GM12878 (cell line): ENCODE measurements around the gene PTPN20. TPM values are rescaled to one million over a fixed set of nuclear protein-coding genes. Genes with fewer than 3 reads are reported as not detected.
"Not testable (repeated sequence)": the region's sequence is repeated elsewhere in the genome, so short reads cannot be mapped to it uniquely, and the experiment has no call there.

Source experiments
- ATAC-seq: fragments of 200-7000 bp; cut with Tn5 transposase; 3 replicates; pipeline ENCODE4 v1.9.1; 2020; ENCODE audit warnings: mild to moderate bottlenecking, moderate library complexity
- Bru-seq: library from RNA; stranded (reverse); fragments of 400-500 nt; gene quantifications from one replicate; lab custom pipeline; 2021; lab: Mats Ljungman, UMichigan
- BruChase-seq, 2 experiments: library from RNA; stranded (reverse); fragments of 400-500 nt; gene quantifications; one replicate each; lab custom pipeline; 2021; lab: Mats Ljungman, UMichigan
- BruUV-seq: library from RNA; stranded (reverse); fragments of 400-500 nt; replicated peaks from 2 replicates; lab custom pipeline; 2021; lab: Mats Ljungman, UMichigan
- CTCF ChIA-PET: fragments of 300-600 bp; sonication (Branson Sonifier 250); formaldehyde crosslinking; extraction: SDS; loops from one replicate; lab custom pipeline; 2021; ENCODE audit warnings: inconsistent platforms; lab: Yijun Ruan, JAX
- POLR2A ChIA-PET: fragments of 350-600 bp; formaldehyde crosslinking; extraction: SDS; loops from one replicate; lab custom pipeline; 2021; ENCODE audit warnings: inconsistent platforms; lab: Charles Lee
- RAD21 ChIA-PET: fragments of 300-600 bp; sonication (Branson Sonifier 250); formaldehyde crosslinking; loops from one replicate; lab custom pipeline; 2023; ENCODE audit warnings: antibody characterized with exemption; ENCODE audit not compliant: unreplicated experiment; lab: Charles Lee
- SMC1A ChIA-PET: fragments of 300-600 bp; sonication (Branson Sonifier 250); formaldehyde crosslinking; loops from one replicate; lab custom pipeline; 2023; ENCODE audit not compliant: unreplicated experiment, uncharacterized antibody; lab: Charles Lee
- DNase-seq: peaks from one replicate; pipeline ENCODE4 v3.0.0-alpha.2; 2011; ENCODE audit warnings: low read depth, low spot score
- FAIRE-seq: peaks from 3 replicates; lab custom pipeline; 2011; peaks lifted over from hg19 to GRCh38; lab: Jason Lieb, UNC
- H2AFZ ChIP-seq: 2 replicates; pipeline ENCODE4 v1.6.0; 2011; ENCODE audit warnings: low read depth, low read length, control low read depth; ENCODE audit not compliant: control insufficient read depth
- H3K27ac ChIP-seq: 2 replicates; pipeline ENCODE4 v1.5.1; 2011; ENCODE audit warnings: control low read depth; ENCODE audit not compliant: control insufficient read depth, insufficient read depth
- H3K27me3 ChIP-seq, 2 experiments: replicated peaks in 1 of 2; 2 replicates each; pipeline versions ENCODE4 v1.6.0 to v1.6.1; 2011; ENCODE audit warnings: low read length in 1 of 2; ENCODE audit not compliant: control insufficient read depth in 2 of 2, insufficient read depth in 2 of 2
- H3K36me3 ChIP-seq, 2 experiments: 2 replicates each; pipeline ENCODE4 v1.5.1; 2011; ENCODE audit warnings: low read length in 1 of 2; ENCODE audit not compliant: control insufficient read depth in 2 of 2, insufficient read depth in 2 of 2
- H3K4me1 ChIP-seq: 2 replicates; pipeline ENCODE4 v1.6.1; 2011; ENCODE audit warnings: mild to moderate bottlenecking, low read length, moderate library complexity, mixed read lengths; ENCODE audit not compliant: control insufficient read depth, insufficient read depth
- H3K4me2 ChIP-seq: 2 replicates; pipeline ENCODE4 v1.6.0; 2011; ENCODE audit warnings: control low read depth; ENCODE audit not compliant: control insufficient read depth, insufficient read depth
- H3K4me3 ChIP-seq: fragments of 200-600 bp; sonication (generic); 2 replicates; pipeline ENCODE4 v1.5.1; 2016
- H3K79me2 ChIP-seq: 2 replicates; pipeline ENCODE4 v1.6.0; 2011; ENCODE audit warnings: low read length; ENCODE audit not compliant: control insufficient read depth, insufficient read depth
- H3K9ac ChIP-seq: 2 replicates; pipeline ENCODE4 v1.8.0; 2011; ENCODE audit warnings: low read length, control low read depth, mixed read lengths; ENCODE audit not compliant: control insufficient read depth, insufficient read depth
- H3K9me3 ChIP-seq: replicated peaks from 3 replicates; pipeline ENCODE4 v1.5.1; 2011; ENCODE audit warnings: mild to moderate bottlenecking, low read length; ENCODE audit not compliant: control insufficient read depth, insufficient read depth
- H4K20me1 ChIP-seq: 2 replicates; pipeline ENCODE4 v1.6.0; 2011; ENCODE audit not compliant: control insufficient read depth, insufficient read depth
- WGBS: methylation state at CpG from one replicate; pipeline ENCODE4 v1.1.6; 2016; ENCODE audit warnings: low lambda C conversion rate; ENCODE audit not compliant: insufficient replicate concordance, insufficient coverage; ENCODE audit errors: missing lambda C conversion rate; 5-methylcytosine and 5-hydroxymethylcytosine counted together
- in situ Hi-C: fragments of 300-500 bp; cut with MboI; formaldehyde crosslinking; loops from 9 replicates; pipeline ENCODE4 v1.14.3; 2018; ENCODE audit warnings: mixed read lengths
- intact Hi-C: fragments of 100-400 bp; cut with micrococcal nuclease; formaldehyde crosslinking; loops from one replicate; pipeline ENCODE4 v1.14.2; 2022; ENCODE audit not compliant: unreplicated experiment
- long read RNA-seq, 2 experiments: library from polyadenylated mRNA; unstranded; transcript quantifications; one replicate each; pipeline ENCODE4 v2.0.0, GENCODE V29; 2019 to 2020
- polyA minus RNA-seq, 3 experiments: library from RNA; depleted of rRNA, polyadenylated mRNA; stranded (reverse); fragments of >200 nt; gene quantifications; 2 replicates each; pipeline ENCODE4 v1.2.3, GENCODE V29; 2011
- polyA plus RNA-seq, 11 experiments: library from polyadenylated mRNA; depleted of rRNA in 4 of 11; unstranded in 6 of 11; stranded (reverse) in 5 of 11; fragments of >200 nt; fragmentation: Nextera tagmentation in 4 of 11; fragmentation: Illumina TruSeq in 1 of 11; extraction: Ambion mirVana in 4 of 11; extraction: Trizol in 1 of 11; gene quantifications; 1 replicate in 1 of 11; 2 replicates in 10 of 11; pipeline versions ENCODE4 v1.2.1 to v1.2.3, GENCODE V29; 2011 to 2016; ENCODE audit warnings: inconsistent platforms in 2 of 11, missing spikeins in 2 of 11, low read depth in 1 of 11
- total RNA-seq, 4 experiments: library from RNA; depleted of rRNA in 3 of 4; stranded (reverse); fragments of >200 nt in 3 of 4; fragmentation: Illumina TruSeq in 1 of 4; extraction: Trizol in 1 of 4; gene quantifications; 2 replicates each; pipeline versions ENCODE4 v1.2.1 to v1.2.3, GENCODE V29; 2013 to 2021

Gene PTPN20
- total RNA-seq (2013; cell fraction: nucleolus; rRNA removed) = 3.9 and 4.8 TPM in 2 replicates
- 0.05 TPM in 1 of 2 replicates, not detected in the other for total RNA-seq (2014; rRNA removed)
- total RNA-seq (2014; rRNA removed; fragmentation: Illumina TruSeq; extraction: Trizol) = not detected in 2 replicates
- total RNA-seq (2021) = 0.26 TPM in 1 of 2 replicates, not detected in the other
- not detected for polyA plus RNA-seq (2011; ENCODE audit: low read depth)
- polyA plus RNA-seq (2011; rRNA removed) = 3.4 and 3.9 TPM in 2 replicates
- 0.87 and 0.95 TPM in 2 replicates for polyA plus RNA-seq (2011; cell fraction: cytosol; rRNA removed)
- 5.5 and 9.3 TPM in 2 replicates for polyA plus RNA-seq (2011; cell fraction: nucleus; rRNA removed)
- polyA plus RNA-seq (2012) = 0.07 TPM in 1 of 2 replicates, not detected in the other
- not detected in 2 replicates for polyA plus RNA-seq (2014; fragmentation: Illumina TruSeq; extraction: Trizol)
- polyA plus RNA-seq (2014; fragmentation: Nextera tagmentation; extraction: Ambion mirVana) = under 1 TPM; 0.07 to 0.08 TPM
- 0.04 TPM in 1 of 2 replicates, not detected in the other for polyA plus RNA-seq (2014; rRNA removed)
- under 1 TPM in 1 of 2 experiments, not detected in 1; 0.12 TPM for polyA plus RNA-seq (2016; fragmentation: Nextera tagmentation; extraction: Ambion mirVana)
- 7.6 and 8.9 TPM in 2 replicates for polyA minus RNA-seq (2011; rRNA and poly(A)+ RNA removed)
- polyA minus RNA-seq (2011; cell fraction: cytosol; rRNA and poly(A)+ RNA removed) = 1.5 and 3.3 TPM in 2 replicates
- polyA minus RNA-seq (2011; cell fraction: nucleus; rRNA and poly(A)+ RNA removed) = 8.1 and 11.5 TPM in 2 replicates
- percentile 28 among the genes with signal in this experiment for Bru-seq, nascent RNA
- percentile 38 among the genes with signal in this experiment for BruChase-seq, experiment 1, labeled RNA remaining after a 6-hour chase
- percentile 38 among the genes with signal in this experiment for BruChase-seq, experiment 2, labeled RNA remaining after a 2-hour chase
- long read RNA-seq, experiment 1, partial matches to known transcripts = 0 of 1 reads
- long read RNA-seq, experiment 1, other reads (novel, unspliced or antisense) = 1 of 1 reads
- long read RNA-seq, experiment 2, partial matches to known transcripts = 0 of 9 reads
- long read RNA-seq, experiment 2, other reads (novel, unspliced or antisense) = 9 of 9 reads

GRCh38 chr10:46911144-46911876, at the start of gene PTPN20:
Gene PTPN20 (plus strand): TSS chr10:46911428. CDS start chr10:46932500, 21,072 bp downstream.
- 66% methylated on average over 19 of the region's 50 CpGs for WGBS
- intact Hi-C loops, FAIRE-seq, H3K27me3 ChIP-seq, H3K4me3 ChIP-seq, H3K79me2 ChIP-seq, H3K27ac ChIP-seq, in situ Hi-C loops, H4K20me1 ChIP-seq, SMC1A ChIA-PET, ATAC-seq, H3K4me1 ChIP-seq, POLR2A ChIA-PET, DNase-seq, H3K36me3 ChIP-seq, H2AFZ ChIP-seq, H3K9me3 ChIP-seq, CTCF ChIA-PET, BruUV-seq, H3K9ac ChIP-seq, RAD21 ChIA-PET, H3K4me2 ChIP-seq: not testable (repeated sequence)

GRCh38 chr10:46869716-46870115, 41.5 kb upstream of the PTPN20 start:
- H3K4me2 ChIP-seq, H3K9me3 ChIP-seq, RAD21 ChIA-PET, H3K27ac ChIP-seq, FAIRE-seq, in situ Hi-C loops, H4K20me1 ChIP-seq, BruUV-seq, CTCF ChIA-PET, H2AFZ ChIP-seq, H3K36me3 ChIP-seq, SMC1A ChIA-PET, H3K79me2 ChIP-seq, DNase-seq, H3K27me3 ChIP-seq, H3K4me3 ChIP-seq, H3K9ac ChIP-seq, ATAC-seq, intact Hi-C loops, POLR2A ChIA-PET, H3K4me1 ChIP-seq: not testable (repeated sequence)

- SMC1A ChIA-PET, H3K4me1 ChIP-seq, H3K4me3 ChIP-seq, intact Hi-C loops, H3K9ac ChIP-seq, H3K27ac ChIP-seq, H2AFZ ChIP-seq, H3K9me3 ChIP-seq, ATAC-seq, H3K79me2 ChIP-seq, DNase-seq, H3K27me3 ChIP-seq, H3K4me2 ChIP-seq, CTCF ChIA-PET, in situ Hi-C loops, FAIRE-seq, POLR2A ChIA-PET, H4K20me1 ChIP-seq, BruUV-seq, RAD21 ChIA-PET, H3K36me3 ChIP-seq: not testable (repeated sequence)
- 0% methylated on average over 1 of the region's 4 CpGs for WGBS
Observed at GRCh38 chr10:46871583-46871982, 39.6 kb upstream of the PTPN20 start.
